IPS DF 19.7 (cell line): ENCODE data around the gene LKAAEAR1.
"Not testable (repeated sequence)": the region's sequence is repeated elsewhere in the genome, so short reads cannot be mapped to it uniquely, and the experiment has no call there.

ENCODE experiments used
- DNase-seq: peaks from one replicate; pipeline ENCODE4 v3.0.0-alpha.2; 2013; ENCODE audit warnings: low read depth, low spot score

LKAAEAR1 gene

GRCh38 chr20:64083804-64084684 lies at the start of gene LKAAEAR1:
Gene LKAAEAR1 (minus strand): TSS chr20:64084398. CDS start chr20:64084219, 179 bp downstream.
- no peak for DNase-seq

GRCh38 chr20:64131406-64131805 lies 47.2 kb upstream of the LKAAEAR1 start:
- no peak for DNase-seq

GRCh38 chr20:64130876-64131275 lies 46.7 kb upstream of the LKAAEAR1 start:
- DNase-seq = no peak

- no peak for DNase-seq
Measured at GRCh38 chr20:64130271-64130670, 46.1 kb upstream of the LKAAEAR1 start.

GRCh38 chr20:64129146-64129782 lies 45.1 kb upstream of the LKAAEAR1 start:
- no peak for DNase-seq

GRCh38 chr20:64123517-64123916 lies 39.3 kb upstream of the LKAAEAR1 start:
- DNase-seq = not testable (repeated sequence)

- DNase-seq = not testable (repeated sequence)
Measured at GRCh38 chr20:64122927-64123326, 38.7 kb upstream of the LKAAEAR1 start.

GRCh38 chr20:64121586-64121985 lies 37.4 kb upstream of the LKAAEAR1 start:
- DNase-seq = no peak

- no peak for DNase-seq
Measured at GRCh38 chr20:64119681-64120341, 35.6 kb upstream of the LKAAEAR1 start.

GRCh38 chr20:64119301-64119680 lies 35.1 kb upstream of the LKAAEAR1 start:
- no peak for DNase-seq

GRCh38 chr20:64117432-64117777 lies 33.2 kb upstream of the LKAAEAR1 start:
- DNase-seq = not testable (repeated sequence)

GRCh38 chr20:64116541-64117431 lies 32.6 kb upstream of the LKAAEAR1 start:
- DNase-seq = no peak

- no peak for DNase-seq
Measured at GRCh38 chr20:64116016-64116415, 31.8 kb upstream of the LKAAEAR1 start.

GRCh38 chr20:64115171-64115911 lies 31.1 kb upstream of the LKAAEAR1 start:
- no peak for DNase-seq

GRCh38 chr20:64114356-64114971 lies 30.3 kb upstream of the LKAAEAR1 start:
- no peak for DNase-seq

GRCh38 chr20:64113796-64114355 lies 29.7 kb upstream of the LKAAEAR1 start:
- no peak for DNase-seq

- DNase-seq = no peak
Measured at GRCh38 chr20:64113444-64113775, 29.2 kb upstream of the LKAAEAR1 start.

- no peak for DNase-seq
Measured at GRCh38 chr20:64112691-64113443, 28.7 kb upstream of the LKAAEAR1 start.

GRCh38 chr20:64111841-64112641 lies 27.8 kb upstream of the LKAAEAR1 start:
- no peak for DNase-seq
